Transverse colon (tissue), 4 donors: ENCODE data around the gene PROK2.

ENCODE experiments used
- POLR2A ChIP-seq: fragments of 450-650 bp; IDR thresholded peaks from one replicate; pipeline ENCODE4 v1.6.1; 2016; ENCODE audit warnings: antibody characterized with exemption, mild to moderate bottlenecking, moderate library complexity
- POLR2AphosphoS5 ChIP-seq, 3 donors: sonication (generic); formaldehyde crosslinking; IDR thresholded peaks; one replicate each; pipeline ENCODE4 v1.6.1; 2016; ENCODE audit warnings: antibody characterized with exemption in 3 of 3
- TF ChIP-seq, protein P1 (sequence below), 5 experiments: fragments of 200-600 bp in 3 of 5; fragments of 450-650 bp in 2 of 5; sonication (generic) in 3 of 5; IDR thresholded peaks; 1 replicate in 2 of 5; 2 replicates in 3 of 5; pipeline ENCODE4 v1.5.1; 2016 to 2017; ENCODE audit warnings: antibody characterized with exemption in 5 of 5, inconsistent platforms in 3 of 5, mild to moderate bottlenecking in 2 of 5, moderate library complexity in 1 of 5

GRCh38 chr3:71726146-71726545 lies 58.8 kb downstream of the PROK2 start:
- TF ChIP-seq, protein P1, sequence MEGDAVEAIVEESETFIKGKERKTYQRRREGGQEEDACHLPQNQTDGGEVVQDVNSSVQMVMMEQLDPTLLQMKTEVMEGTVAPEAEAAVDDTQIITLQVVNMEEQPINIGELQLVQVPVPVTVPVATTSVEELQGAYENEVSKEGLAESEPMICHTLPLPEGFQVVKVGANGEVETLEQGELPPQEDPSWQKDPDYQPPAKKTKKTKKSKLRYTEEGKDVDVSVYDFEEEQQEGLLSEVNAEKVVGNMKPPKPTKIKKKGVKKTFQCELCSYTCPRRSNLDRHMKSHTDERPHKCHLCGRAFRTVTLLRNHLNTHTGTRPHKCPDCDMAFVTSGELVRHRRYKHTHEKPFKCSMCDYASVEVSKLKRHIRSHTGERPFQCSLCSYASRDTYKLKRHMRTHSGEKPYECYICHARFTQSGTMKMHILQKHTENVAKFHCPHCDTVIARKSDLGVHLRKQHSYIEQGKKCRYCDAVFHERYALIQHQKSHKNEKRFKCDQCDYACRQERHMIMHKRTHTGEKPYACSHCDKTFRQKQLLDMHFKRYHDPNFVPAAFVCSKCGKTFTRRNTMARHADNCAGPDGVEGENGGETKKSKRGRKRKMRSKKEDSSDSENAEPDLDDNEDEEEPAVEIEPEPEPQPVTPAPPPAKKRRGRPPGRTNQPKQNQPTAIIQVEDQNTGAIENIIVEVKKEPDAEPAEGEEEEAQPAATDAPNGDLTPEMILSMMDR (IDR thresholded peaks at IDR 0.05) = no peak
- TF ChIP-seq POLR2AphosphoS5 (IDR thresholded peaks at IDR 0.05) = no peak
- TF ChIP-seq POLR2A = no peak
